IPS-15b (cell line): ENCODE data around the gene SCN4B.
A peak's percentile ranks its signal among the peaks of the same experiment; 100 is the strongest.
"Not testable (repeated sequence)": the region's sequence is repeated elsewhere in the genome, so short reads cannot be mapped to it uniquely, and the experiment has no call there.

Source experiments
- H3K27me3 ChIP-seq: one replicate; pipeline ENCODE4 v1.6.1; 2013; ENCODE audit warnings: low read length; ENCODE audit not compliant: control insufficient read depth, insufficient read depth
- H3K36me3 ChIP-seq: one replicate; pipeline ENCODE4 v1.6.1; 2013; ENCODE audit warnings: low read length; ENCODE audit not compliant: control insufficient read depth, insufficient read depth
- H3K4me1 ChIP-seq: one replicate; pipeline ENCODE4 v1.6.1; 2013; ENCODE audit warnings: mild to moderate bottlenecking, low read length; ENCODE audit not compliant: control insufficient read depth, insufficient read depth
- H3K4me3 ChIP-seq: one replicate; pipeline ENCODE4 v1.5.1; 2013; ENCODE audit warnings: low read depth, low read length
- H3K9ac ChIP-seq: one replicate; pipeline ENCODE4 v1.6.1; 2013; ENCODE audit warnings: low read depth, mild to moderate bottlenecking, low read length
- H3K9me3 ChIP-seq: one replicate; pipeline ENCODE4 v1.6.1; 2013; ENCODE audit warnings: mild to moderate bottlenecking, low read length; ENCODE audit not compliant: control insufficient read depth, insufficient read depth

The SCN4B gene, protein sequence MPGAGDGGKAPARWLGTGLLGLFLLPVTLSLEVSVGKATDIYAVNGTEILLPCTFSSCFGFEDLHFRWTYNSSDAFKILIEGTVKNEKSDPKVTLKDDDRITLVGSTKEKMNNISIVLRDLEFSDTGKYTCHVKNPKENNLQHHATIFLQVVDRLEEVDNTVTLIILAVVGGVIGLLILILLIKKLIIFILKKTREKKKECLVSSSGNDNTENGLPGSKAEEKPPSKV

DNA sequence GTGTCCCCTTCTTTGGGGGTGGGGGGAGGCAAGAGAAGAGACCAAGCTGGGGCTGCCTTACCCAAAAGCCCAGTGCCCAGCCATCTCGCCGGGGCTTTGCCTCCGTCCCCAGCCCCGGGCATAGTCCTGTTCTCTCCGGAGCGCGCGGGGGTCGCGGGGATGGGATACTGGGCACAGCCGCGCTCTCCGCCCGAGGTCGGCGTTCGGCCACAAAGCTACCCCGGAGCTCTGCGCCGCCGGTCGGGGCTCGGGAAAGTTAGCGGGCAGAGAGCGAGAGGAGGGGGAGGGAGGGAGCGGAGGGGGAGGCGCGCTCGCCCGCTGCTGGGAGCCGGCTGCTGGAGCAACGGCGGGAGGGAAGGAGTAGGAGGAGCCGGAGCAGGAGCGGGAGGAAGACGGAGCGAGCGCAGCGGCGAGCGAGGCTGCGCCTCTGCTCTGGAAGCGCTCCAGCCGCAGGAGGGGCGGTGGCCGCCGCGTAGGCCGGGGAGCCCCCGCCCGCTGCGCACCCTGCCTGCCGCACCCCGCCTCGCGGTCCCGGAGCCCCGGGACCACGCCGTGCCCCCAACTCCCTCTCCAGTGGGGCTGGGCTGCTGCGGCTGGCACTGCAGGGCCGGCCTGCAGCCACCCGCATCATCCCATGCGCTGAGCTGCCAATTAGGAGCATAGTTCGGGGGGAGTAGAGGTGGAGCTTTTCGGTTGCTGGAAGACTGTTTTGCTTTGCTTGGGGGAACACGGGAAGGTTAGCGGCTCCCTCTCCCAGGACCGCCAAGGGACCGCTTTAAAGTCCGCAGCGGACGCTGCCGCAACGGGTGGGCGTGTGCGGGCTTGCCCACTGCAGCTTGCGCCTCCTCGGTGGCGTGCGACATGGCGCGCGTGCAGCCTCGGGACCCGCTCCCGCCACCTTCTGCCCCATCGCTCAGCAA, at the start of gene SCN4B:
Gene SCN4B, minus strand, starts transcription at position 272 of the 920 bp plus-strand sequence. Its CDS starts 150 bp downstream, at position 122.
- Histone ChIP-seq H3K4me3 (peak within 1 kb of the TSS; percentile 80), H3K9ac (no peak within 1 kb of the TSS), H3K27me3 (peaks cover 93% of the 10 kb centered on the region), H3K4me1 (peaks cover 32% of the 10 kb centered on the region), H3K36me3 (no peaks in the 10 kb centered on the region), H3K9me3 (no peaks in the 10 kb centered on the region)

DNA sequence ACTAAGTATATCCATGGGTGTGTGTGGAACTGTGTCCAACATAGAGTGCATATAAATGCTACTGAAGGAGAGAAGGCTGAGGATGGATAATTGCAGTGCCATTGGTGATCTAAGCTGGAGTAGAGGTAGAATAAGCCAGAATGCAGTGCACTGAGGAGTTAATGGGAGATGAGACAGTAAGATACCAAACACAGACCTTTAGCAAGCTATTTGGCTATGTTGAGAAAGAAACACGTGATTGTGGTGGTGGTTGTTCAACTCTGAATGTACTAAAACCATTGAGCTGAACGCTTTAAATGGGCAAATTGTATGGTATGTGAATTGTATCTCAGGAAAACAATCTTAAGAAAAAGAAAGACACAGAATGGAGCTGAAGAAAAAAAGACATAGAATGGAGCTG, 49.3 kb upstream of the SCN4B start:
- Histone ChIP-seq H3K9ac (no peak overlapping the region), H3K9me3 (no peaks in the 10 kb centered on the region), H3K36me3 (no peaks in the 10 kb centered on the region), H3K27me3 (peaks cover 3% of the 10 kb centered on the region), H3K4me3 (no peak overlapping the region), H3K4me1 (no peaks in the 10 kb centered on the region)

DNA sequence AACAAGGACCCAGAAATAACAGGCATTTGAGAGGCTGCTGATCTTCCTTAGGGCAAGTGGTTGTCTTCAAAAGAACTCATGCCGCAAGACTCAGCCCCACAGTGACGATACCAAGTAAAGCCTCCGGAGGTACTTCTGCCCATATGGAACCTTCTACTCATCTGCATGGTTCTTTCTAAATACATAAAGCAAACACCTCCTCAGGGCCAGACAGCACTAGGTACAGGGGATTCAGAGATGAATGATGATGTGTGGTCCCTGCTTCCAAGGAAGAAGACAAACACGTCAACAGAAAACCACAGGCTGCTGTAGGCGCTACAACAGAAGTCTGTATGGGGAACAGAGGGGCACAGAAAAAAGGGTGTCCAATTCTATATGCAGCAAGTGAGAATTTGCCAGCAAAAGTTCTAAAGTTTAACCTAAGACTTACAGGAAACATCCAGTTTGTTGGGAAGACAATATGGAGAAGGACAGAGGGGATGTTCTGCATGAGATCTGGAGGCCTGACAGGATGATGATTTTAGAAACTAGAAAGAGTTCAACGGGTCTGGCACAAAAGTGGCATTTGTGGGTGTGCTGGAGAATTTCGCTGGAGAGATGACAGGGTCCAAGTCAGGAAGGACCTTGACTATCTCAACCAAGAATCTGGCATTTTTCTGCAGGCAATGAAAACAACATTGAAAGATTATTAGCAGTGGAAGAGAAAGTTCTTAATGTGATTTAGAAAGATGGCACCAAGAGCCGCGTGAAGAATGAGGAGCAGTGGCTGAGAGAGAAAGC, 48.5 kb upstream of the SCN4B start:
- peaks cover 3% of the 10 kb centered on the region for H3K4me1 ChIP-seq
- no peaks in the 10 kb centered on the region for H3K9me3 ChIP-seq
- peaks cover 3% of the 10 kb centered on the region for H3K27me3 ChIP-seq
- no peaks in the 10 kb centered on the region for H3K36me3 ChIP-seq
- H3K9ac ChIP-seq: no peak overlapping the region
- H3K4me3 ChIP-seq: no peak overlapping the region

DNA sequence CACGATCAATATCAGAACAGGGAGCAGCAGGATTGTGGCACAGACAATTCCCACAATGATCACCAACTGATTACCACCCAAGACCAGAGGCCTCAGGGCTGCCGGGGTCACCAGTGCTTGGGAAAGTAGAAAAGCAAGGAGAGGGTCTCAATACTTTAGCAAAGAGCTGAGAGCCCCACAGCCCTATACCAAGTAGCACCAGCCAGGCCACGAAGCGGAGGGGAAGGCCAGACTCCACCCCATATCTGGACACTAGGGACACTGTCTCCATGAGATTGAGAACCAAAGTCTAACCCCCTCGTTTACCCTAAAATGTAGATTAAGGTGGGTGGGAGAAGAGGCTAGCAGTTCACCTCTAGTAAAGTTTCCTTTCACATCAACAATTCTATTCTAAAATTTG, 47.9 kb upstream of the SCN4B start:
- peaks cover 3% of the 10 kb centered on the region for H3K4me1 ChIP-seq
- no peak overlapping the region for H3K9ac ChIP-seq
- no peaks in the 10 kb centered on the region for H3K9me3 ChIP-seq
- no peak overlapping the region for H3K4me3 ChIP-seq
- no peaks in the 10 kb centered on the region for H3K36me3 ChIP-seq
- peaks cover 3% of the 10 kb centered on the region for H3K27me3 ChIP-seq

DNA sequence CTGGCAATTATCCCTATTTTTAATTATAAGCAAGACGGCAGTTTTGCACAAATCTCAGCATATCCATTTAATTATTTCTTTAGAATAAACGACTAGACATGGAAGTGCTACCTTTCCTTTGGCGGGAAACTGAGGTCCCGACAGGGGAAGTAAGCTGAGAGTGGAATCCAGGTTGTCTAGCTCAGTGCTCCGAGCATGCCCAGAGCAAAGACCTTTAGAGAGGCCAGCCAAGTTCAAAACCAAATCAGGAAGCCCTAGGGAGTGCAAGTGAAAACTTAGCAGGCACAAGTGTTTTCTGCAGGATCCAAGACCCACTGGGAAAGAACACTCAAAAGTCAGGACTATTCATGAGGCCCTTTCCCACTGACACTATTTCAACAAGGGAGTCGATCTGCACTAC, 46.5 kb upstream of the SCN4B start:
- H3K9me3 ChIP-seq: no peaks in the 10 kb centered on the region
- H3K4me1 ChIP-seq: peaks cover 16% of the 10 kb centered on the region
- H3K36me3 ChIP-seq: no peaks in the 10 kb centered on the region
- H3K9ac ChIP-seq: no peak overlapping the region
- H3K27me3 ChIP-seq: peaks cover 3% of the 10 kb centered on the region
- no peak overlapping the region for H3K4me3 ChIP-seq

DNA sequence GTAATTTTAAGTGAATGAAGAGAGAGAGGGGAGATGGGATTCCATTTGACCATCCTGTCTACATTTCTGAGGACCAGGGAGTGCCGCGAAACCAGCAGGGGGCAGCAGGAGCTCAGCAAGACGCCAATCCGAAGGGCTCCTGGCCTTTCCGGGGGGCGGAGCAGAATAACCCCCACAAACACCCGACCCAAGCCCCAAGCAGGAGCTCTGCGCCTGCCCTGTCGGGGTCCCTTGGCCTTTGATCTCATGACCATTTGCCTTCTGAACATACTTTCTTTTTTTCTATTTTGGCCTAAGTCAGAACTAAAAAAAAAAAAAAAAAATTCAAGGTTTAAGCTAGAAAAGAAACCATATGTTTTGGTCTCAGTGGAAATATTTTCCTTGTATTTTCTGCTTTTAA, 45.7 kb upstream of the SCN4B start:
- H3K4me1 ChIP-seq: peaks cover 16% of the 10 kb centered on the region
- peaks cover 3% of the 10 kb centered on the region for H3K27me3 ChIP-seq
- no peaks in the 10 kb centered on the region for H3K36me3 ChIP-seq
- no peaks in the 10 kb centered on the region for H3K9me3 ChIP-seq
- no peak overlapping the region for H3K9ac ChIP-seq
- H3K4me3 ChIP-seq: no peak overlapping the region

DNA sequence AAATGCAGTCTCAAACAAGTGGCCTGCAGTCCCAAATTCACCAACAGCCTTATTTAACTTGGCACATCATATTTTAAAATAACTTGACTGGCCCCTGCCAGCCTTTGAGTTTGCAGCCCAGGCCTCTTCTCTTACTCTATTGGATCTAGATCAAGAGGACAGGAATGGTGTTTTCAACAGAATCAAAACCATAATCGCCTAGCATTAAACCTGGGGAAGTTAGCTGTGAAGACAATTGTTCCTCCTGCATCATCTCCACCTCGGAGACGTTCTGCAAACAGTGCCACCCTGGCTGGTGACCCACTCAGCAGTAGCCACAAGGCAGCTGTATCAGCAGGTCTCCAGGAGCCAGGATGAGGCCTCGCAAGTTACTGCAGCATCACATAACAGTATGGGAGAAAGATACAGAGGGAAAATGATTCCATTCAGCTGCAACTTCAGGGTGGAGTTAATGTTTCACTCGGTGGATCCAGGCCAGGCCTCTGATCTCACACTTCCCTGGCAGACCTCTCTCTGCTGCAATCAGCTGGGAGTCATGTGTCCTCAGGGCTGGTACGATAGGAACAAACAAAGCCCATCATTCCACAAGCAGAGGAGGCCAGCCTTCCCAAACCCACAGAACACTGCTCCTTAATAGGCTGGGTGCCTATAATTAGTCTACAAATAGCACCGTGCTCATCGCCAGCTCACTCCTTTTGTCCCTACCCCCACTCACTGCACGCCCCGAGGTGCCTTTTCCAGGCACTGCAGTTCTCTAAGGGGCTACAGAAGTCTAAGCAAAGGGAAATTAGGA, 42.4 kb upstream of the SCN4B start:
- no peak overlapping the region for H3K4me3 ChIP-seq
- H3K9me3 ChIP-seq: no peaks in the 10 kb centered on the region
- H3K4me1 ChIP-seq: peaks cover 16% of the 10 kb centered on the region
- H3K27me3 ChIP-seq: no peaks in the 10 kb centered on the region
- H3K9ac ChIP-seq: no peak overlapping the region
- no peaks in the 10 kb centered on the region for H3K36me3 ChIP-seq

DNA sequence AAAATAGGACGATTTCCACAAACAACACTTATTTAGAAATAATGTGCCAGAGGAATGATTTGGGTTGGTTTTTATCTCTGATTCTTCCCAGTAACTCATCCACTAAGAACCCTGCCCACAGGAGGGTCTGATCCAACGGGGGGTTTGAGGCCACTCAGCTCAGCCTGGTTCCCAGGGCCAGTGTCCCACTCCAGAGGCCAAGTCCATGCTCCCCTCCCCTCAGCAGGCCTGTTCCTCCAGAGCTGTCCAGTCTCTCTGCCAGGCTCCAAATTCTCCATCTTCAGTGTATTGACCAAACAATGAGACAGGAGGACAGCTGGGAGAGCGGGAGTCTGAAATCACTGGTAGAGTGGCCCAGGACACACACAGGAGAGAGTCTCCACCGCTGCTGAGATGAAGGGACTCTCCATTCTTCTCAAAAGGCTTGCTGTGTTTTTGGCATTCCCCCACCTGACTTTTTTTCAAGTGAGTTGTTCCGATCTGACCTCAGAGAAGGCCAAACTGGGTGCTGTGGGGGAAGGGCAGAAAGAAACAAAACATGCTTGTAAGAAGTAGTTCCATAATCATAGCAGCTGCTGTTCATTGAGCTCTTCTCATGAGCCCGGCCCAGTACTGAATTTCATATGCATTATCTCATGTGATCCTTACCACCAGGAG, 41.4 kb upstream of the SCN4B start:
- H3K36me3 ChIP-seq: no peaks in the 10 kb centered on the region

DNA sequence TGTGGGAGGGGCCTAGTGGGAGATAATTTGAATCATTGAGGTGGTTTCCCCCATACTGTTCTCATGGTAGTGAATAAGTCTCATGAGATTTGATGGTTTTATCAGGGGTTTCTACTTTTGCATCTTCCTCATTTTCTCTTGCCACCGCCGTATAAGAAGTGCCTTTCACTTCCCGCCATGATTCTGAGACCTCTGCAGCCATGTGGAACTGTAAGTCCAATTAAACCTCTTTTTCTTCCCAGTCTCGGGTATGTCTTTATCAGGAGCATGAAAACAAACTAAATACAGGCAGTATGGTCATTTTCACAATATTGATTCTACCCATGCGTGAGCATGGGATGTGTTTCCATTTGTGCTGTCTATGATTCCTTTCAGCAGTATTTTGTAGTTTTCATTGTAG, 40.2 kb upstream of the SCN4B start:
- not testable (repeated sequence) for H3K4me3 ChIP-seq, H3K9ac ChIP-seq, H3K27me3 ChIP-seq, H3K9me3 ChIP-seq, H3K36me3 ChIP-seq
- H3K4me1 ChIP-seq: peaks cover 16% of the 10 kb centered on the region

More for the DNA sequence above, 41.4 kb upstream of the SCN4B start:
- Histone ChIP-seq H3K4me3 (no peak overlapping the region), H3K9ac (no peak overlapping the region), H3K4me1 (peaks cover 16% of the 10 kb centered on the region), H3K27me3 (no peaks in the 10 kb centered on the region), H3K9me3 (no peaks in the 10 kb centered on the region)

DNA sequence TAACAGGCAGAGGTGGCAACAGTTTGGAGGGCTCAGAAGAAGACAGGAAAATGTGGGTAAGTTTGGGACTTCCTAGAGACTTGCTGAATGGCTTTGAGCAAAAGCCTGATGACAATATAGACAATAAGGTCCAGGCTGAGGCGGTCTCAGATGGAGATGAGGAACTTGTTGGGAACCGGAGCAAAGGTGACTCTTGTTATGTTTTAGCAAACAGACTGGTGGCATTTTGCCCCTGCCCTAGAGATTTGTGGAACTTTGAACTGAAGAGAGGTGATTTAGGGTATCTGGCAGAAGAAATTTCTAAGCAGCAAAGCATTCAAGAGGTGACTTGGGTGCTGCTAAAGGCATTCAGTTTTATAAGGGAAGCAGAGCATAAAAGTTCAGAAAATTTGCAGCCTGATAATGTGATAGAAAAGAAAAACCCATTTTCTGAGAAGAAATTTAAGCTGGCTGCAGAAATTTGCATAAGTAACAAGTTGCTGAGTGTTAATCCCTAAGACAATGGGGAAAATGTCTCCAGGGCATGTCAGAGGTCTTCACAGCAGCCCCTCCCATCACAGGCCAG, 38.4 kb upstream of the SCN4B start:
- not testable (repeated sequence) for H3K9me3 ChIP-seq, H3K4me3 ChIP-seq, H3K9ac ChIP-seq, H3K36me3 ChIP-seq, H3K27me3 ChIP-seq
- peaks cover 13% of the 10 kb centered on the region for H3K4me1 ChIP-seq
